HepG2 (cell line): ENCODE data around the gene TRIM58.

Experiments used
- BRCA1 ChIP-seq: sonication (generic); formaldehyde crosslinking; IDR thresholded peaks from 2 replicates; pipeline ENCODE4 v1.4.0; 2020; ENCODE audit warnings: missing genetic modification reagents
- CREM ChIP-seq, 2 experiments: sonication (generic) in 1 of 2; formaldehyde crosslinking in 1 of 2; IDR thresholded peaks; 2 replicates each; pipeline versions ENCODE4 v1.4.0 to v1.6.1; 2016 to 2020; ENCODE audit warnings: antibody characterized with exemption in 1 of 2, mild to moderate bottlenecking in 1 of 2, missing genetic modification reagents in 1 of 2
- EP300 ChIP-seq, 3 experiments: sonication (generic) in 1 of 3; formaldehyde crosslinking in 1 of 3; IDR thresholded peaks; 2 replicates each; pipeline versions ENCODE4 v1.5.1 to v1.6.1; 2011 to 2020; ENCODE audit warnings: low read depth in 2 of 3, low read length in 2 of 3, borderline replicate concordance in 1 of 3, improper control_type of control experiment in 1 of 3, mild to moderate bottlenecking in 1 of 3, missing genetic modification reagents in 1 of 3, moderate library complexity in 1 of 3
- FOXM1 ChIP-seq: sonication (generic); formaldehyde crosslinking; IDR thresholded peaks from 2 replicates; pipeline ENCODE4 v1.5.0; 2020; ENCODE audit warnings: missing genetic modification reagents
- IRF2 ChIP-seq: IDR thresholded peaks from 2 replicates; pipeline ENCODE4 v1.6.1; 2018; ENCODE audit warnings: missing genetic modification reagents, missing compliant biosample characterization
- POLR2A ChIP-seq, 2 experiments: IDR thresholded peaks; 2 replicates each; pipeline ENCODE4 v1.6.1; 2011; ENCODE audit warnings: low read depth in 2 of 2, low read length in 2 of 2, mild to moderate bottlenecking in 1 of 2, moderate library complexity in 1 of 2; ENCODE audit not compliant: insufficient read depth in 1 of 2
- SRF ChIP-seq: IDR thresholded peaks from 2 replicates; pipeline ENCODE4 v1.6.1; 2011; ENCODE audit warnings: mild to moderate bottlenecking, low read depth, low read length, moderate library complexity
- TAF1 ChIP-seq: sonication (generic); formaldehyde crosslinking; IDR thresholded peaks from 2 replicates; pipeline ENCODE4 v1.4.0; 2020; ENCODE audit warnings: missing genetic modification reagents
- TBP ChIP-seq: sonication (generic); formaldehyde crosslinking; IDR thresholded peaks from 2 replicates; pipeline ENCODE4 v1.5.0; 2020; ENCODE audit warnings: missing genetic modification reagents
- ZFP41 ChIP-seq: sonication (generic); formaldehyde crosslinking; IDR thresholded peaks from 2 replicates; pipeline ENCODE4 v1.4.0; 2020; ENCODE audit warnings: mild to moderate bottlenecking, missing genetic modification reagents, borderline replicate concordance
- TF ChIP-seq, protein P1 (sequence below): sonication (generic); formaldehyde crosslinking; IDR thresholded peaks from 2 replicates; pipeline ENCODE4 v1.5.0; 2020; ENCODE audit warnings: mild to moderate bottlenecking, missing genetic modification reagents, moderate library complexity
- TF ChIP-seq, protein P2 (sequence below): sonication (generic); formaldehyde crosslinking; IDR thresholded peaks from 2 replicates; pipeline ENCODE4 v1.8.1; 2023; ENCODE audit warnings: missing genetic modification reagents, inconsistent platforms, borderline replicate concordance
- TF ChIP-seq, protein P3 (sequence below): sonication (generic); formaldehyde crosslinking; IDR thresholded peaks from 2 replicates; pipeline ENCODE4 v1.4.0; 2020; ENCODE audit warnings: missing genetic modification reagents
- TF ChIP-seq, protein P4 (sequence below): sonication (generic); formaldehyde crosslinking; IDR thresholded peaks from 2 replicates; pipeline ENCODE4 v1.4.0; 2020; ENCODE audit warnings: missing genetic modification reagents; ENCODE audit errors: not compliant biosample characterization

DNA sequence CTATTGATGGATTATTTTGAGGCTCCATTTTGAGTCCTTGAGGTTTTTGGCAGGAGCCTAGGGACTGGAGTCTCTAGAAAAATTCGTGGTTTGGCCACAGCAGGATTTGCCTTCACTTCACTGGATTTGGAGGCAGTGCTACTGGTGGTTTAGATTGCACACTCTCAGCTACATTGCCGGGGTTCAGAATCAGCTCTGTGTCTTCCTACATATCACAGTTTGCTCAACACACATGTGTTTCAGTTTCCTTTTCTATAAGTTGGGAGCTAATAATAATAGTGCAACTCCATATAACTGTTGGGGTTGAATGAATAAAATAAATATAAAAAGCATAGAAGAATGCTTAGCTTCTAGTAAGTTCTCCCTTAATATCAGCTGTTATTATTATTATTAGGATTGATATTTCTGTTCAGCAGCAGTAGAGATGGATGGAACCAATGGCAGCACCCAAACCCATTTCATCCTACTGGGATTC lies 38.2 kb downstream of the TRIM58 start, which contains the start of gene OR2W3:
- no peak for TF ChIP-seq ZFP41 (CRISPR knock-in tag)
- TF ChIP-seq EP300 (IDR thresholded peaks at IDR 0.05; ENCODE audit: low read depth in 2 of 2, low read length in 2 of 2) = no peak
- no peak for TF ChIP-seq EP300 (CRISPR knock-in tag; IDR thresholded peaks at IDR 0.05; ENCODE audit: borderline replicate concordance)
- TF ChIP-seq FOXM1 (CRISPR knock-in tag) = no peak
- TF ChIP-seq, protein P1, sequence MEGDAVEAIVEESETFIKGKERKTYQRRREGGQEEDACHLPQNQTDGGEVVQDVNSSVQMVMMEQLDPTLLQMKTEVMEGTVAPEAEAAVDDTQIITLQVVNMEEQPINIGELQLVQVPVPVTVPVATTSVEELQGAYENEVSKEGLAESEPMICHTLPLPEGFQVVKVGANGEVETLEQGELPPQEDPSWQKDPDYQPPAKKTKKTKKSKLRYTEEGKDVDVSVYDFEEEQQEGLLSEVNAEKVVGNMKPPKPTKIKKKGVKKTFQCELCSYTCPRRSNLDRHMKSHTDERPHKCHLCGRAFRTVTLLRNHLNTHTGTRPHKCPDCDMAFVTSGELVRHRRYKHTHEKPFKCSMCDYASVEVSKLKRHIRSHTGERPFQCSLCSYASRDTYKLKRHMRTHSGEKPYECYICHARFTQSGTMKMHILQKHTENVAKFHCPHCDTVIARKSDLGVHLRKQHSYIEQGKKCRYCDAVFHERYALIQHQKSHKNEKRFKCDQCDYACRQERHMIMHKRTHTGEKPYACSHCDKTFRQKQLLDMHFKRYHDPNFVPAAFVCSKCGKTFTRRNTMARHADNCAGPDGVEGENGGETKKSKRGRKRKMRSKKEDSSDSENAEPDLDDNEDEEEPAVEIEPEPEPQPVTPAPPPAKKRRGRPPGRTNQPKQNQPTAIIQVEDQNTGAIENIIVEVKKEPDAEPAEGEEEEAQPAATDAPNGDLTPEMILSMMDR (CRISPR knock-in tag) = no peak
- TF ChIP-seq CREM (IDR thresholded peaks at IDR 0.05) = no peak
- no peak for TF ChIP-seq CREM (CRISPR knock-in tag; IDR thresholded peaks at IDR 0.05)
- TF ChIP-seq, protein P2, sequence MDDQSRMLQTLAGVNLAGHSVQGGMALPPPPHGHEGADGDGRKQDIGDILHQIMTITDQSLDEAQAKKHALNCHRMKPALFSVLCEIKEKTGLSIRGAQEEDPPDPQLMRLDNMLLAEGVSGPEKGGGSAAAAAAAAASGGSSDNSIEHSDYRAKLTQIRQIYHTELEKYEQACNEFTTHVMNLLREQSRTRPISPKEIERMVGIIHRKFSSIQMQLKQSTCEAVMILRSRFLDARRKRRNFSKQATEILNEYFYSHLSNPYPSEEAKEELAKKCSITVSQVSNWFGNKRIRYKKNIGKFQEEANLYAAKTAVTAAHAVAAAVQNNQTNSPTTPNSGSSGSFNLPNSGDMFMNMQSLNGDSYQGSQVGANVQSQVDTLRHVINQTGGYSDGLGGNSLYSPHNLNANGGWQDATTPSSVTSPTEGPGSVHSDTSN (CRISPR knock-in tag) = no peak
- TF ChIP-seq, protein P3, sequence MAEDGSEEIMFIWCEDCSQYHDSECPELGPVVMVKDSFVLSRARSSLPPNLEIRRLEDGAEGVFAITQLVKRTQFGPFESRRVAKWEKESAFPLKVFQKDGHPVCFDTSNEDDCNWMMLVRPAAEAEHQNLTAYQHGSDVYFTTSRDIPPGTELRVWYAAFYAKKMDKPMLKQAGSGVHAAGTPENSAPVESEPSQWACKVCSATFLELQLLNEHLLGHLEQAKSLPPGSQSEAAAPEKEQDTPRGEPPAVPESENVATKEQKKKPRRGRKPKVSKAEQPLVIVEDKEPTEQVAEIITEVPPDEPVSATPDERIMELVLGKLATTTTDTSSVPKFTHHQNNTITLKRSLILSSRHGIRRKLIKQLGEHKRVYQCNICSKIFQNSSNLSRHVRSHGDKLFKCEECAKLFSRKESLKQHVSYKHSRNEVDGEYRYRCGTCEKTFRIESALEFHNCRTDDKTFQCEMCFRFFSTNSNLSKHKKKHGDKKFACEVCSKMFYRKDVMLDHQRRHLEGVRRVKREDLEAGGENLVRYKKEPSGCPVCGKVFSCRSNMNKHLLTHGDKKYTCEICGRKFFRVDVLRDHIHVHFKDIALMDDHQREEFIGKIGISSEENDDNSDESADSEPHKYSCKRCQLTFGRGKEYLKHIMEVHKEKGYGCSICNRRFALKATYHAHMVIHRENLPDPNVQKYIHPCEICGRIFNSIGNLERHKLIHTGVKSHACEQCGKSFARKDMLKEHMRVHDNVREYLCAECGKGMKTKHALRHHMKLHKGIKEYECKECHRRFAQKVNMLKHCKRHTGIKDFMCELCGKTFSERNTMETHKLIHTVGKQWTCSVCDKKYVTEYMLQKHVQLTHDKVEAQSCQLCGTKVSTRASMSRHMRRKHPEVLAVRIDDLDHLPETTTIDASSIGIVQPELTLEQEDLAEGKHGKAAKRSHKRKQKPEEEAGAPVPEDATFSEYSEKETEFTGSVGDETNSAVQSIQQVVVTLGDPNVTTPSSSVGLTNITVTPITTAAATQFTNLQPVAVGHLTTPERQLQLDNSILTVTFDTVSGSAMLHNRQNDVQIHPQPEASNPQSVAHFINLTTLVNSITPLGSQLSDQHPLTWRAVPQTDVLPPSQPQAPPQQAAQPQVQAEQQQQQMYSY (CRISPR knock-in tag) = no peak
- no peak for TF ChIP-seq POLR2A (IDR thresholded peaks at IDR 0.05; ENCODE audit: insufficient read depth in 1 of 2, low read depth in 2 of 2, low read length in 2 of 2)
- no peak for TF ChIP-seq SRF
- TF ChIP-seq, protein P4, sequence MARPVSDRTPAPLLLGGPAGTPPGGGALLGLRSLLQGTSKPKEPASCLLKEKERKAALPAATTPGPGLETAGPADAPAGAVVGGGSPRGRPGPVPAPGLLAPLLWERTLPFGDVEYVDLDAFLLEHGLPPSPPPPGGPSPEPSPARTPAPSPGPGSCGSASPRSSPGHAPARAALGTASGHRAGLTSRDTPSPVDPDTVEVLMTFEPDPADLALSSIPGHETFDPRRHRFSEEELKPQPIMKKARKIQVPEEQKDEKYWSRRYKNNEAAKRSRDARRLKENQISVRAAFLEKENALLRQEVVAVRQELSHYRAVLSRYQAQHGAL (CRISPR knock-in tag) = no peak
- TF ChIP-seq BRCA1 (CRISPR knock-in tag) = no peak
- TF ChIP-seq IRF2 (CRISPR knock-in tag) = no peak
- no peak for TF ChIP-seq TAF1 (CRISPR knock-in tag)
- TF ChIP-seq TBP (CRISPR knock-in tag) = no peak
